IPS-18a (cell line): ENCODE measurements around the gene ODC1.

Experiments
- H3K27ac ChIP-seq: one replicate; pipeline ENCODE4 v1.5.1; 2013; ENCODE audit warnings: low read length
- H3K27me3 ChIP-seq: one replicate; pipeline ENCODE4 v1.6.1; 2013; ENCODE audit warnings: mild to moderate bottlenecking, low read length; ENCODE audit not compliant: control insufficient read depth, insufficient read depth
- H3K36me3 ChIP-seq: one replicate; pipeline ENCODE4 v1.6.1; 2013; ENCODE audit warnings: low read depth, low read length; ENCODE audit not compliant: control insufficient read depth
- H3K4me1 ChIP-seq: one replicate; pipeline ENCODE4 v1.6.1; 2013; ENCODE audit warnings: low read depth, low read length; ENCODE audit not compliant: control insufficient read depth
- H3K4me3 ChIP-seq: one replicate; pipeline ENCODE4 v1.5.1; 2013; ENCODE audit warnings: low read length
- H3K9ac ChIP-seq: one replicate; pipeline ENCODE4 v1.6.1; 2013; ENCODE audit warnings: mild to moderate bottlenecking, low read length, moderate library complexity
- H3K9me3 ChIP-seq: one replicate; pipeline ENCODE4 v1.6.1; 2013; ENCODE audit warnings: low read depth, low read length; ENCODE audit not compliant: control insufficient read depth

ODC1 gene

DNA sequence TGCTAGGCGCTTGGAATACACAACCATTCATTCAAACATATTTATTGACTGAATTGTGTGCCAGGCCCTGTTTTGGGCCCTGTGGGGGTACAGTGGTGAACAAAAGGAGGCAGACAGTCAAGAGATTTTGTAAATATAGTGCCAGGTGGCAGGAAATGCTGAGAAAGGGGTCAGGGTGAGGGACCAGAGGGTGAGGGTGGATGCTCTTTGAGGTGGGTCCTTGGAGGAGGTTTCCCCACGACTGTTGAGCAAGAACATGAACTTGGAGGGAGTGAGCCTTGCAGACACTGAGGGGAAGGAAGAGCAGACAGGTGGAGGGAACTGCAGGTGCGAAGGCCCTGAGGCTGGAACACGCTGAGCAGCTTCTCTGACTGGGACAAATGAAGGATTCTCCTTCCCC, 40.7 kb downstream of the ODC1 start:
- Histone ChIP-seq H3K9ac (no peak overlapping the region), H3K27ac (no peak overlapping the region), H3K27me3 (no peaks in the 10 kb centered on the region), H3K4me3 (no peak overlapping the region), H3K4me1 (peaks cover 5% of the 10 kb centered on the region), H3K36me3 (no peaks in the 10 kb centered on the region), H3K9me3 (no peaks in the 10 kb centered on the region)

- no peak overlapping the region for H3K27ac ChIP-seq
- peaks cover 5% of the 10 kb centered on the region for H3K4me1 ChIP-seq
- H3K9ac ChIP-seq = no peak overlapping the region
Measured at GRCh38 chr2:10406491-10407188, 41.5 kb downstream of the ODC1 start.

DNA sequence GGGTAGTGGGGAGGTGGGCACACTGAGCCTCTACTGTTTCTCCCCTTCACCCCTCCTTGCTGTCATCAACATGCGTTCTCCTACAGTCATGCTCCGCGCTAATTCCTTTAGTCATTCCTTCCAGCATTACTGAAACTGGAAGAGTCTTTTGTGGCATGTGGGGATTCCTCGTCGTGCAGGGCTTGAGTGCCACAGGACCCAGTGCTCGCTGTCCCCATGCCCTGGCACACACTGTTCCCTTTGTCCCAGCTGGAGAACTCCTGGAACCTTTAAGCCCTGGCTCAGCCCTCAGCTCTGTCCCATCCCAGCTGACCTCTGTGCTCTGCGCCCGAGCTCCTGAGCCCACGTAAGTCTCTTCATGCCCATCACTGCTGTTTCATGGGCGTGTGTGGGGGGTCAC, 42.1 kb downstream of the ODC1 start:
- Histone ChIP-seq H3K9me3 (no peaks in the 10 kb centered on the region), H3K4me3 (no peak overlapping the region), H3K27me3 (no peaks in the 10 kb centered on the region), H3K27ac (no peak overlapping the region), H3K4me1 (peaks cover 5% of the 10 kb centered on the region), H3K9ac (no peak overlapping the region), H3K36me3 (no peaks in the 10 kb centered on the region)

More at GRCh38 chr2:10406491-10407188, 41.5 kb downstream of the ODC1 start:
- Histone ChIP-seq H3K9me3 (no peaks in the 10 kb centered on the region), H3K27me3 (no peaks in the 10 kb centered on the region), H3K36me3 (no peaks in the 10 kb centered on the region), H3K4me3 (no peak overlapping the region)

- no peak overlapping the region for H3K9ac ChIP-seq
- H3K27me3 ChIP-seq = no peaks in the 10 kb centered on the region
- H3K36me3 ChIP-seq = no peaks in the 10 kb centered on the region
- no peak overlapping the region for H3K27ac ChIP-seq
- peaks cover 5% of the 10 kb centered on the region for H3K4me1 ChIP-seq
- H3K4me3 ChIP-seq = no peak overlapping the region
- no peaks in the 10 kb centered on the region for H3K9me3 ChIP-seq
Measured at GRCh38 chr2:10405448-10405847, 42.7 kb downstream of the ODC1 start.

DNA sequence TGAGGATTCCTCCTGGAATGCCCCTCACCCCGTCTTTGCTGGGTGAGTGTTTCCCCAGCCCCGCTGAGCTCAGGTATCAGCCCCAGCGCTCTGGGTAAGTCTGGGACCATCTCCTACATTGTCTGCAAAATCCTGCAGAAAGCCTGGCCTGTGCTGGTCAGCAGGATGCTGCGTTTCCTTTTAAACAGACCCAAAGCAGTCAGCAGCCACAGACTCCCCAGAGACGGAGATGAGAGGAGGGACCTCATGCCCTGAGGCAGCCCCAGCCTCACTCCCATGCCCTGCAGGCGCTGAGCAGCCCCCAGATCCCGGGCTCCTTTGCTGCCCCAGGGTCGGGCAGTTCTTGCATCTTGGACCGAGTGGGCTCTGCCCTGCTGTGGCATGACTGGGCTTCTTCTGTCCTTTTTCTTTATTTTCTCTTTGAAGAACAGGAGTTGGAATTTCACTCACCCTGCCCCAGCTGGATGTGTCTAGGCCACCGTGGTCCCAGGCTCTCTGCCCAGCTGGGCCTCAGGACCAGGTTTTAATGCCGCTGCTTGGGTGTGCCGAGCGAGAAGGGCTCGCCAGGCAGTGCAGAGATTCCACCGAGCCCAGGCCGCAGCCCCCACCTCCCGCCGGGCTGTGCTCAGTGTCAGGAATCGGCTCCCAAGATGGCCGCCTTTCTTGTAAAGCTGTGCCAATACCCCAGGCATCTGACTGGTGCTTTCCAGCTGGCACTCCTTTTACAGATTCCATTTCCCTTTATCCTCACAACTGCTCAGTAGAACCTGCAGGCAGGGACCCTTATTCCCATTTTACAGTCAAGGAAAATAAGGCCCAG, 43.6 kb downstream of the ODC1 start:
- Histone ChIP-seq H3K4me1 (peaks cover 5% of the 10 kb centered on the region), H3K27me3 (no peaks in the 10 kb centered on the region), H3K9ac (no peak overlapping the region), H3K36me3 (no peaks in the 10 kb centered on the region), H3K4me3 (no peak overlapping the region), H3K9me3 (no peaks in the 10 kb centered on the region), H3K27ac (no peak overlapping the region)

GRCh38 chr2:10402653-10403215, 45.4 kb downstream of the ODC1 start:
- H3K36me3 ChIP-seq = no peaks in the 10 kb centered on the region
- no peaks in the 10 kb centered on the region for H3K4me1 ChIP-seq
- H3K27me3 ChIP-seq = no peaks in the 10 kb centered on the region
- no peak overlapping the region for H3K9ac ChIP-seq
- H3K9me3 ChIP-seq = no peaks in the 10 kb centered on the region
- no peak overlapping the region for H3K27ac ChIP-seq
- H3K4me3 ChIP-seq = no peak overlapping the region

- H3K36me3 ChIP-seq = no peaks in the 10 kb centered on the region
- no peaks in the 10 kb centered on the region for H3K9me3 ChIP-seq
- no peak overlapping the region for H3K27ac ChIP-seq
- H3K4me3 ChIP-seq = no peak overlapping the region
- no peaks in the 10 kb centered on the region for H3K27me3 ChIP-seq
- H3K9ac ChIP-seq = no peak overlapping the region
- no peaks in the 10 kb centered on the region for H3K4me1 ChIP-seq
Measured at GRCh38 chr2:10402062-10402585, 46.0 kb downstream of the ODC1 start.

GRCh38 chr2:10400978-10401951, 46.9 kb downstream of the ODC1 start:
- no peaks in the 10 kb centered on the region for H3K27me3 ChIP-seq
- no peak overlapping the region for H3K4me3 ChIP-seq
- no peaks in the 10 kb centered on the region for H3K36me3 ChIP-seq
- H3K9ac ChIP-seq = no peak overlapping the region
- H3K27ac ChIP-seq = no peak overlapping the region
- H3K4me1 ChIP-seq = no peaks in the 10 kb centered on the region
- H3K9me3 ChIP-seq = no peaks in the 10 kb centered on the region

DNA sequence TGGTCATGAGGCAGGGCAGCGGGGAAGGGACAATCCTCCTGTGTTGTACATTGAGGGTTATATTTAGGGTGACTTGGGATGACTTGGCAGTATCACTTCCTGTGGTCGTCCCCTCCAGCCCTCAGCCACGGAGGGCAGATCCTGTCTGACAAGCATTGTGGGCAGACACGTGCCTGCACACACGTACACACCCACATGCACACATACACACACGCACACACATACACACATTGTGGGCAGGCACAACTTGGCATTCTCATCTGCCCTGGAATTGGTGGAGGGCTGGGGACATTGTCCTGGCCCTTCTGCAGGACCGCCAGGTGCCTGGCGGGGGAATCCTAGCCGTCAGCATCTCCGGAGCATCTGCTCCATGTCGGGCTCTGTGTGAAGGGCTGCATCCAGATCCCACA, 47.6 kb downstream of the ODC1 start:
- H3K36me3 ChIP-seq = no peaks in the 10 kb centered on the region
- no peak overlapping the region for H3K9ac ChIP-seq
- H3K27ac ChIP-seq = no peak overlapping the region
- no peaks in the 10 kb centered on the region for H3K4me1 ChIP-seq
- H3K4me3 ChIP-seq = no peak overlapping the region
- no peaks in the 10 kb centered on the region for H3K27me3 ChIP-seq
- no peaks in the 10 kb centered on the region for H3K9me3 ChIP-seq

- no peaks in the 10 kb centered on the region for H3K27me3 ChIP-seq
- no peaks in the 10 kb centered on the region for H3K9me3 ChIP-seq
- no peak overlapping the region for H3K4me3 ChIP-seq
- H3K4me1 ChIP-seq = no peaks in the 10 kb centered on the region
- H3K9ac ChIP-seq = no peak overlapping the region
- no peaks in the 10 kb centered on the region for H3K36me3 ChIP-seq
- H3K27ac ChIP-seq = no peak overlapping the region
Measured at GRCh38 chr2:10400002-10400401, 48.1 kb downstream of the ODC1 start.

DNA sequence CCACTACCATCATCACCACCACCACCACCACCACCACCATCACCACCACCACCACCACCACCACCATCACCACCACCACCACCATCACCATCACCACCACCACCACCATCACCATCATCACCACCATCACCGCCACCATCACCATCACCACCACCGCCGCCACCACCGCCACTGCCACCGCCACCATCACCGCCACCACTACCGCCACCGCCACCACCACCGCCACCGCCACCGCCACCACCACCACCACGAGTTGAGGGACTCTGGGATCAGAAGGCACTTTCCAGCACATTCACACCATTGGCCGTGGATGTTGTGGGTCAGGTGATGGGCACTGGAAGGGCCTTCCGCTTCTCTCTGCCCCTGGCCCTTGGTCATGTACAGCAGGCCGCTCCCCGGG, 48.8 kb downstream of the ODC1 start:
- Histone ChIP-seq H3K4me1 (no peaks in the 10 kb centered on the region), H3K36me3 (no peaks in the 10 kb centered on the region), H3K9me3 (no peaks in the 10 kb centered on the region), H3K4me3 (no peak overlapping the region), H3K9ac (no peak overlapping the region), H3K27ac (no peak overlapping the region), H3K27me3 (no peaks in the 10 kb centered on the region)
